GM12892 (cell line): ENCODE data around the gene PRIM2.
"Not testable (repeated sequence)": the region's sequence is repeated elsewhere in the genome, so short reads cannot be mapped to it uniquely, and the experiment has no call there.

ENCODE experiments used
- POLR2A ChIP-seq: IDR thresholded peaks from 2 replicates; pipeline ENCODE4 v1.6.1; 2011; ENCODE audit warnings: low read depth, low read length, control low read depth
- POLR2AphosphoS5 ChIP-seq: IDR thresholded peaks from 2 replicates; pipeline ENCODE4 v1.6.1; 2011; ENCODE audit warnings: low read depth, low read length, control low read depth
- TAF1 ChIP-seq: IDR thresholded peaks from 2 replicates; pipeline ENCODE4 v1.6.1; 2011; ENCODE audit warnings: low read depth, mild to moderate bottlenecking, control low read depth, low read length, borderline replicate concordance

GRCh38 chr6:57444787-57445186 lies 127.4 kb downstream of the PRIM2 start:
- TF ChIP-seq POLR2A, POLR2AphosphoS5, TAF1: not testable (repeated sequence)
